ENCODE data around the gene PFDN1.

The PFDN1 gene

DNA sequence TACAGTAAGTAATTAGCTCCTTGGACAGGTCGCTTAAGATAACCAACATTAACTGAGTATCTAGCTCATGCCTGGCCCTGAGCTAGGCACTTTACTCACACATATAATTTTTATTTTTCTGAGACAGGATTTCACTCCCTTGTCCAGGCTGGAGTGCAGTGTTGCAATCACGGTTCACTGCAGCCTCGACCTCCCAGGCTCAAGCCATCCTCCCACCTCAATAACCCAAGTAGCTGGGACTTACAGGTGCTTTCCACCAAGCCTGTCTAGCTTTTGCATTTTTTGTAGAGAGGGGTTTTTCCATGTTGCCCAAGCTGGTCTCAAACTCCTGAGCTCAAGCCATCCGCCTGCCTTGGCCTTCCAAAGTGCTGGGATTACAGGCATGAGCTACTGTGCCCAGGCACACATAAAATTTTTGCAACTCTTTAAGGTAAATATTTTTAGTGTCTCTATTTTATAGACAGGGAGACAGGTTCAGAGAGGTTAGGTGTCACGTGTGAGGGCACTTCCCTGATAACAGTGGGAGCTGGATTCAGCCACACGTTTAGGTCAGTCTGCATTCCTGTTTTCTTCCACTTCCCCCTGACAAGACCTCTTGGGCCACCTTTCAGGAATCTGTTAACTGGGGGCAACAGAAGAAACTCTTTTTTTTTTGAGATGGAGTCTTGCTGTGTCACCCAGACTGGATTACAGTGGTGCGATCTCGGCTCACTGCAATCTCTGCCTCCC lies 25.3 kb upstream of the PFDN1 start:
- DNase-seq = no peak

DNA sequence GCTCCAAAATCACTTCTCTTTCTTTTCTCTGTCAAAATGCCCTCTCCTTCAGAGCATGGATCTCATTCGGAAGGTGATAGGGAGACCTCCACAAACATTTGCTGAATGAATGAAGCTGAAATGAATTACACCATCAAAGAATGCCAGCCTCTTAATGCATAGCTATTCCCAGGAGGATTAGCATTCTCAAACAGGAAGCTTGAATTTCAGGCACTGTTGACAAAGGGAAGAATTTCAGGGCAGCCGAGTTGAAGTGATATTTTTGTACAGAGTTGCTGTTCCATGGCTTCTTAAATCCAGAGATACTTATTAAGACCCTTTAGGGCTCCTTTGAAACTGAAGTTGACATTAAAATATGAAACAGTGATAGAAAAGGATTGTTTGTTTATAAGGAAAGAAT lies 24.7 kb upstream of the PFDN1 start:
- no peak for DNase-seq

DNA sequence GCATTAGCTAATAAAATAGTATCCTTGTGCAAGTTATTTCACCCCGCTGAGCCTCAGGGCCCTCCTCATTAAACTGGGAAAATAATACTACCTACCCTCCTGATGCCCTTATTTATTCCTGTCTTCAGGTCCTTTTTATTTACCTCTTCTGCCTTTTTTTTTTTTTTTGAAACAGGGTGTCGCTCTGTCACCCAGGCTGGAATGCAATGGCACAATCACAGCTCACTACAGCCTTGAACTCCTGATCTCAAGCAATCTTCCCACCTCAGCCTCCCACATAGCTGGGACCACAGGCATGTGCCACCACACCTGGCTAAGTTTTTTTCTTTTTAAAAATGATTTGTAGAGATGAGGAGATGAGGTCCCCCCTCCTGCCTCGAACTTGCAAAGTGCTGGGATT lies 22.6 kb upstream of the PFDN1 start:
- no peak for DNase-seq

DNA sequence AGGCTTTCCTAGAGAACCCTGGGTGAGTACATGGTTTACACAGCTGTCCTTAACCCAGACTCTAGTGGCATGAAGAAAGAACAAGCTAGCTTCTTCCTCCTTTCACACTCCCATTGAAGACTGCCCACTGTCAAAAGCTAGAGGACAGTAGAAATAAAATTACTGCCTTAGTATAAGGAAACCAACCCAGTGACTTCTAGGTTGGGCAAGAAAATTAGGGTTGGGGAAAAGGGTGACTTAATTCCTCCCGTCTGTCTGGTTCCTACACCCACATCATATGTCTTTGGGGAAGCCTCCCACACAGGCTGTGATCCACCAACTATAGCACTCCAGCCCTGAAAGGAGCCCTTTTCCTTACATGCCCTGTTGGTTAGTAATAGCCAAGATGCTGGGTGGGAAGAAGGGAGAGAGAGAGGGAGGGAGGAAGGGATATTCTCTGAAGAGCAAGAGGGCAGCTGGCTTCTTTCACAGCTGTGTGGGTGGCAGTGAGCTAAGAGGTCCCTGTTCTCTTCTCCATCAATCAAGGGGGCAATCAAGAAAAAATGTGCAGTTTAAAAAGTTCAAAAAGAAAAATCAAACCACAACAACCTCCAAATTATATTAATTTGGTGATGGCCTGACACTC lies 21.8 kb upstream of the PFDN1 start:
- no peak for DNase-seq

DNA sequence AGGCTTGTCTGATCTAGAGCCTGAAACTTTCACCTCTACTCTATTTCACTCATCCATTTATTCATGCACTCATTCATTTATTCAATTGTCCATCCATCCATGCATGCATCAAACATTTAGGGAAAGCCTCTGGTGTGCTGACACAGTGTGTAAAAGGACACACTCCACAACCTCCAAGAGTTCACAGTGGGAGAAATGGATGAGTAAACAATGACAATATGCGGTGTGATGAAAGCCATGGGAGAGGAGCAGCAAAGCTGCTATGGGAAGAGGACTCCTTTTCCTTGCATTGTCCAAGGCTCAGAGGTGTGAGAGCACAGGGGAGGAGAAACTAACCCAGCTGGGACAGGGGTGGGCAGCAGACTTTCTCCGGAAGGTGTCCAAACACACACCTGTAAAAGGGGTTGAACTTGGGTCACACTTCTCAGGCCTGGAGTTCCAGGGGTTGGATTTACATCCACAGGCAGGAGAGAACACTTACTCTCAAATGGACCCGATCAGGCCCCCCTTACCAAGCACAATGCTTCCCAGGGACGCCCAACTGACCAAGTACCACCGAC lies 21.2 kb upstream of the PFDN1 start:
- DNase-seq = no peak

DNA sequence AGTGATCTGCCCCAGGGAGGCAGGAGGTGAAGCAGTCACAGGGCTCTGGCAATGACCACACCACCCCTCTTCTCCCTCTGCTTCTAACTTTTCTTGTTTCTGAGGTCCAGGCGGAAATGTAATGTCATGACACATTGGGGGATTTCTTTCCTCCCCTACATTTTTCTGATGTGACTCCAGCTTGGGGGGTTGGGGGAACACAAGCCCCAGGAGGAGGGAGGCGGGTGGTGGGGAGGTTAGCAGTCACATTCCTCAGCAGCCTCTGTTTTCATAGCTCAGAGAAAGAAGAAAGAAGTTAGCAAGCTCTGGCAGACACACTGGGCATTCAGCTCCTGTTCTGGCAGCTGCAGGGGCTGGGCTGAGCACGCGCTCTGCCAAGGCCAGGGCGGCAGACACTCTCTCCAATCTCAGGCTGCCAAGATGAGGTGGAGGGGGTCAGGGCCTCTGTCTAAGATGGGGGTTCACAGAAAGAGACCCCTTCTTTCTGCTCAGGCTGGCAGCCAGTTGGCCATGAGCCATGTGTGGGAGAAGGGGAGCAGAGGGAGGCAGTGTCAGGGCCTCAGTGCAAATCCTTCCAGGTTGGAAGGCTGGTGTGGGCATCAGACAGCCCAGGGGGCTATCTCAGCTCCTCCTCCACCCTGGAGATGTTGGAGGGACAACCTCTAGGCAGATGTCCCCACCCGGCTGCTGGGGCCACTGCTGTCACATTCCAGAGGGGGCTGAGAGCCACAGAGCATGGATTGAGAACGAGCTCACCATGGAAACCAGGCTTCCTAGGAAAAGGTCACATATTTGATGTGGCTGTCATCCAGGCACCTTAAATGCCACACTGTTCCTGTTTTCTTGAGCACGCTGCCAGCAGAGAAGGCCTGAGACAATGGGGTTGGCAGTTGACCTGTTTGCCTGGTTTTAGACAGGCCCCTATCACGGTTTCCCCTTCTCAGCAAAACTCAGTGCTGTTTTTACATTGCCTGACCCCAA lies 20.1 kb upstream of the PFDN1 start:
- DNase-seq = no peak

DNA sequence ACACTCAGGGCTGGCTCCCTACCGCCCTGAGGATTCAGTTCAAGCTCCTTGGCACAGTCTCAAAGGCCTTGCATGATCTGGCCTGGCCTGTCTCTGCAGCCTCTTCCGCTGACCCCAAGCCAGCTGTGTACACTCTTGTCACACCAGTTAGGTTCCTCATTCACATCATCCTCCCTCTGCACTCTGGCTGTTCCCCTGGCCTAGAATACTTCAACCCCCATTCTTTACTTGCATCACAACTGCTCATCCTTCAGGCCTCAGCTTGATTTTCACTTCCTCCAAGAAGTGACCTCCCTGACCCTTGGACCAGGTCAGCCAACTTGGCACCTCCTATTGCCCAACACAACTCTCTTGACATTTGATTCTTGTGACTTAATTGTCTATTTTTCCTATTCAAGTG lies 18.9 kb upstream of the PFDN1 start:
- no peak for DNase-seq

DNA sequence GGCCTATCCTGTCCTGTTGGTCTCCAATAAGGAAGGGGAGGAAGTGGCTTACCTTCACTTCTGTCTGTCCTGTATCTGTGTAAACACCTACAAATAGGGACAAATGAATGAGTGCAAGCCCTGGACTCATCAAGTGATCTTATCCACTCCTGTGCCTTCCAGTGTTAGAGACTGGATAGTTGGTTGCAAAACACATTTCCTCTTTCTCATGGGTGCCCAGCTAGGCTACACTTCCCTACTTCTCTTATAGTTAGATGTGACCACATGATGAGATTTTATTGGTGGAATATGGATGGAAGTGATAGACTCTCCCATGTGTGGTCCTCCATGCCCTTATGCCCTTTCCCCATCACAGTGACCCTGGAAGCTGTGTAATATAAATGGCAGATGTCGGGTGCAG lies 16.9 kb upstream of the PFDN1 start:
- no peak for DNase-seq

DNA sequence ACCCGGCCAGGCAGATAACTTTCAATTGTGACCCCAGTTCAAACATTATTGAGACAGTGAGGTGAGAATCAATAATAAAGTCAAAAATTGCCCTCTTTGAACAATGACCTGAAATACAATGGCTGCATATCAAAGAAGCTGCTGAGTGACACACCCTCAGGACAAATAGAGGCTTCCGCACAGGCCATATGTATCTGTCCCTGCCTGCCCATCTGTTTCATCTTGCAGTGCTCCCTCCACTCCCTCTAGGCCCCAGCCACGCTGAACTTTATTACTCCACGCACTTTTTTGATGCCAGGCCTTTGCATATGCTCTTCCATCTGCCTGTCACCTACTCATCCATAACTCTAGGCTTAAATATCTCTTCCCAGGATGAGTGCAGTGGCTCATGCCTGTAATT lies 15.9 kb upstream of the PFDN1 start:
- DNase-seq = no peak

DNA sequence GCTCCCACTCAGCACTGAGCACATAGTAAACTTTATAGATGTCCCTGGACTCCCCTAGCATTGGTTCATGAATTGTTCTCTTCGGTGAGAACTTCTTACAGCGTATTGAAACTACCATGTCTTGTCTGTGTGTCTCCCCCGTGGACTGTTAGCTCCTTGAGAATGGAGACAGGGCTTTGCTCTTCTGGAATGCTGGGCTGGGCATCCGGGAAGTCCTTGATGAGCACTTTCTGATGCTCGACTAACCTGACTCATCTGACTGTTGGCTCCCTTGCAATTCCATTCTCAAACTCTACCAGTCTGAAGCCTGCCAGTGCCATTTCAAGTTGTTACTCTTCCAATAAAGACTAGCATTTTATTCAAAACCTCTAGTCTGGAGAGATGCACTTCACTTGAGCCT lies 15.0 kb upstream of the PFDN1 start:
- DNase-seq = no peak

DNA sequence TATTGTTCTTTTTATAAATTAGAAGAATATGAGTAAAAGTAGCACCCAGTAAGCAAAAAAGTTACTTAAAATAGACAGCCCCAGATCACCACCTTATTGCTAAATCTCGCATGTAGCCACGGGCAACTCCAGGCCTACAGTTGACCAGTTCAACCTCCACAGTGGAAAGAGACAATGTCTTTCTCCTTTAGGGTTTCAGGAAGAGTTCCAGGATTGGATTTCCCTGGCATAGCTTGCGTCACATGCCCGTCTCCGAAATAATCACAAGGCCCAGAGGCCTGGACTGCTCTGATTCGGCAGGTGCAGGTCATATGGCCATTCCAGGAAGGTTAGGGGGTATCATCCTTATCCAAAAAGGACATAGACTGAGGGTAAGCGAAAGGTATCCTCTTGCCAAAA lies 9.9 kb upstream of the PFDN1 start:
- no peak for DNase-seq

DNA sequence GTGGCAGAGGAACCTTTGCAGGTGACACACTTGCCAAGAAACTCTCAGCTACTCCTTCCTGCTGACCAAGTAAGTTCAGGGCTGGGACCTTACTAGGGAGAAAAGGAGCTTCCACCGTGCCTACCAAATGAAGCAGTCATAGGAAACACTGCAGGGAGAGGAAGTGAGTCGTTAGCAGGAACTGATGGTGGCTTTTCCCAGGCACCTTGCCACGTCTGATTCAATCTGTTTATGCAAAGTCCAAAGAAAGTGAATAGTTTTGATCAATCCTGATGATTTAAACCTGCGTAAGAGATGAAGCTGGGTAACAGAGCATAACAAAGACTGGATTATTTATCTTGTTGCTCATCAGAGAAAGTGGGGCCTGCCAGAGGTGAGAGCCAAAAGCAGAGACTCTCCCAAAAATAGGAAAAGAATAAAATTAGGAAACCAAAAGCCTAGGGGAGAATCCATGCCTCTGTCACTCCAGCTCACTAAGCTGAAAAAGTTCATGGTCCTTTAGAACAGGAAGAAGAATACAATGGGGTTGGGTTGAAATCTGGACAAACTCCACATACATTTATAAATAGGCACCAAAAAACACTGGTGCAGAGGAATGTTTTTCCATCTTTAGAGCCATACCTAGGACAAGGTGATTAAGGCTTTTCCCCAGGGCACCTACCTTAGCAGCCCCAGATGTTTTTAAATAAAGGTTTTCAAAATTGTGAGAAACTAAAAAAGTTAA lies 9.3 kb upstream of the PFDN1 start:
- DNase-seq = no peak

DNA sequence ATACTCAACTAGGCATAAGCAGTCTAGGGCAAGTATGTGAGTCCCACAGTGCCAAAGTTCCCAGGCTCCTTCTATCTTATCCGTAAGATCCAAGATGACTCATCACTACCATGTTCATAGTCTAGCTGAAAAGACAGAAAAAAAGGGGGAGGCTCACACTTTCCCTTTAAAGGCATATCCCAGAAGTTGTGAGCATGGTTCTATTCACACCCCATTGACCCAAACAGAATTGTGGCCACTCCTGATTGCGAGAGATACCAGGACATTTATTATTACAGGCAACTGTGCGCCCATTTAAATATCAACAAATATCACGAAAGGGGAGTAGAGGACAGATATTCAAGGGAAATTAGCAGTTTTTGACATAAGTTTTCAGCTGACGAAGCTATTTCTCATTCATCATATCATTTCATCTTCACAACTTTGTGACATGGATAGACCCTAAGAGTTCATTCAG lies 8.1 kb upstream of the PFDN1 start:
- DNase-seq = no peak

DNA sequence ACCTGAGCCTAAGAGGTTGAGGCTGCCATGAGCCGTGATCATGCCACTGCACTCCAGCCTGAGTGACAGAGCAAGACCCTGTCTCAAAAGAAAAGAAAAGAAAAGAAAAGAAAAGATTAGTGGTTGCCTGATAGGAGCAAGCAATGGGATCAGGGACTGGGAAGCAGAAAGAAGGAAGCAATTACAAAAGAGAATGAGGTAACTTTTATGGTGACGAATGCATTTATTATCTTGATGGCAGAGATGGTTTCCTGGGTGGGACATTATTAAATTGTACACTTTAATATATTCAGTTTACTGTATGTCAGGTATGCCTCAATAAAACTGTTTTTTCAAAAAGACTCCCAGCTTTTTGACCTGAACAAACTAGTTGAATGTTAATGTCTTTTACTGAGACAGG lies 7.5 kb upstream of the PFDN1 start:
- no peak for DNase-seq

DNA sequence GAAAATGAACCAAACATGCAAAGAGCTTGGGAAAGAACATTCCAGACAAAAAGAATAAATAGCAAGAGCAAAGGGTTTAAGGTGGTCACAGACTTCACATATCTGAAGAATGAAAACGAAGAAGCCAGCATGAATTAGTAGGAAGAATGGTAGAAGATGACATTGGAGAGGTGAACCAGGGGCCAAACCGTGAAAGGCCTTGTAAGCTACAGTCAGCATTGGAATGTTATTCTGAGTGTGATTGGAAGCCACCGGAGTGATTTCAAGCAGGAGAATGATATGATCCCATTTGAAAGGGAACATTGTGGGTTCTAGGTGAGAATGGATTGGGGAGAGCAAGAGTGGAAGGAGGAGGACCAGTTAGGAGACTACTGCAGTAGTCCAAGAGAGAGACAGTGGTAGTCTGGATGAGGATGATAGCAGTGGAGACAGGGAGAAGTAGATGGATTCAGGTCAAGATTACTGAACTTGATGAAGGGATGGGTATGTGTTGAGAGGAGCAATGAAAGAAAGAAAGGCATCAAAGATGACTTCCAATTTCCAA lies 6.9 kb upstream of the PFDN1 start:
- no peak for DNase-seq

DNA sequence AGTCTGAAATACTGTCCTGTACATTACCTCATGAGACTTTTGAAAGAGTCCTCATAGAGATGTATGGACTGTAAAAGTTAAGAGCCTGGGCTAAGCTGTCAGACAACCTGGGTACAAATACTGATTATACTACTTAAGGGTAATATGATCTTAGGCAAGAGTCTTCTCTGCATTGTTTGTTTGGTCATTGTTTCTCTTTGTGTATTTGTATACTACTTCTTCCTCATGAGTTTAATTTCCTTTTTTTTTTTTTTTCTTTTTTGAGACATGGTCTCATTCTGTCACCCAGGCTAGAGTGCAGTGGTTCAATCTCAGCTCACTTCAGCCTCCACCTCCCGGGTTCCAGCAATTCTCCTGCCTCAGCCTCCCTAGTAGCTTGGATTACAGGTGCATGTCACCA lies 2.6 kb upstream of the PFDN1 start:
- DNase-seq = no peak

DNA sequence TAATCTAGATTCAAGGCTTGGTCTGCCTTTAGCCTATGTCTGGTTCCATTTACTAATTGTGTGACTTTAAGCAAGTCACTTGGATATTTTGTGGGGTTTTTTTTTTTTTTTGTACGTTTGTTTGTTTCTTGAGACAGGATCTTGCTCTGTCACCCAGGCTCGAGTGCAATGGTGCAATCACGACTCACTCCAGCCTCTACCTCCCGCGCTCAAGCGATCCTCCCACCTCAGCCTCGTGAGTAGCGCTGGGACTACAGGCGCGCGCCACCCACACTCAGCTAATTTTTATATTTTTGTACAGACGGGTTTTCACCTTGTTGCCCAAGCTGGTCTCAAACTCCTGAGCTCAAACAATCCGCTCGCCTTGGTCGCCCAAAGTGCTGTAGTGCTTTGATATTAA lies 1.1 kb upstream of the PFDN1 start:
- DNase-seq = no peak

DNA sequence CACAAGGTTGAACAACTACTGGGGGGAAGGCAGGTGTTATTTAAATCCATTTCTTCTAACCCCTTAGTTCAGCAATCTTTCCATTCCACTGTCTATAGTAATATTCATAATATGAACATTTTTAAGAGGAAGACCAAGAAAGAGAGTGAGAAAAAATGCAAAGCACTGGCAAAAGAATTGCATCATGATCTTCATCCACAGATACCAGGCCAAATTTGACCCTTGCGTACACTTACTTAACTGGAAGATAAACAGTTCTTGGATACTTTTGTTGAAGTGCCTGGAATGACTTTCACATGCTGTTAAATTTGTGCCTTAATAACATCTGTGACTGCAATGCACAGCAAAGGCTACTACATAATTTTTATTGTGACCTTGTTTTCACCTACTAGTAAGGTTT lies 1.8 kb downstream of the PFDN1 start:
- no peak for DNase-seq

DNA sequence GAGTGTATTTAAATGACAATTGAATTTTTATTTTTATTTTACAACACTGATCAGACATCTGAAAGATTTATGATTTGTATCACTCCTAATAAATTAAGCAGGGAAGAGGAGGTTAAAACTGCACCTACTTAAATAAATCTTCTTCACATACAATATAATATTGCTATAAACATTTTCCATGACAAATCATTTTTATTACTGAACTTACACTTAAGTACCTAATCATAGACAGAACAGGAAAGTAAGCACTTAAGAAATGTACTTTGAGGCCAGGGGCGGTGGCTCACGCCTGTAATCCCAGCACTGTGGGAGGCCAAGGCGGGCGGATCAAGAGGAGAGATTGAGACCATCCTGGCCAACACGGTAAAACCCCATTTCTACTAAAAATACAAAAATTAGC lies 3.8 kb downstream of the PFDN1 start:
- no peak for DNase-seq

DNA sequence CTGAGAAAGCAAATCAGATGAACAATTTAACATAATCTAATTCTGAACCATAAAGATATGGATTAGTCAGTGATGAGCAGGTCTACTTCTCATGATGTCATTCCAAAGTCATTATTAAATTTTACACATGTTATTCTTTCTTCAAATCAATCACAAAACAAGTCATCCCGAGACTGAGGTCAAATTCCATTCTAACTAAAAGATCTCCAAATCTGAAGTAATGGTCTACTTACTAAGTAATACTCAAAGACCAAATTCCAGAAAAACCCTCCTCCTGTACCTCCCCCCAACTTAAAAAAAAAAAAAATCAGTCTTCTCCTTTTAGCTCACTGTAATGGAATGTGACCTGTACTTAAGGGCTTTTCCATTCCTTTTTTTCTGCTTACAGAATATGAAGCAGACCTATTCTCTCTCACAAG lies 4.7 kb downstream of the PFDN1 start:
- no peak for DNase-seq

DNA sequence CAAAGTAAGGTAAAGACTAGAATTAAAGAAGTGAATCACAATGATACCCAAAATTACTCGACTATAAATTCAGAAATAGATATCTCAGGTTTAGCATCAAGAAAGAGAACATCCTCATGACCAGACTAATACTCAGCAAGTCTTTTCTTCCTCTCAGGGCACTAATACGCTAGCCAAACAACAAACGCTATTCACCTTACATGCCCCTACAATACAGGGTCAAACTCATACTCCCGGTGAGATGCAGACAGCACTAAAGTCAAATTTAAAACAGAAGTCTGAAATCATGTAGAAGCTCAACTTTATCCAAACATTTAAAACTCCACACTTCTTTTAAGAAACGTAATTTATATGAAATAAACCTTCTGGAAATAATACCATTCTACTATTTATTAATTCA lies 5.6 kb downstream of the PFDN1 start:
- no peak for DNase-seq

DNA sequence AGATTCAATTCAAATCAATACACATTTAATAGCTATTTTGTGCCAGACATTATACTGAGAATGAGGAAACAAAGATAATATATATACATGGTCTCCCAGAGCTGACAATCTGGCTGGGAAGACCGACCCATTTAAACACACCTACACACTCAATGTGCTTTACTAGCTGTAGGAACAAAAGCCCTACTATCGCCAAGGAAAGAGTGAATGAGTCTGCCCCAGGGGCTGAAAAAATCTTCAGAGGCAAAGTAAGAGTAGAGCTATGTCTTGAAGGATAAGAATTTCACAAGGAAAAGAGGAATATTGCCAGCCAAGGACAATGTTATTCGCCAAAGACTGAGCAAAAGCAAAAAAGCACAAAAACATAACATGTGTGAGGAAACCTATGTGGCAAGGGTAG lies 6.6 kb downstream of the PFDN1 start:
- no peak for DNase-seq

Measured in DMS 273 treated with DMSO at 0.1 percent for 48 hours (cell line).